Sigmoid colon (tissue), 7 donors: ENCODE data around the gene USP6. TPM values are rescaled to one million over a fixed set of nuclear protein-coding genes. Genes with fewer than 3 reads are reported as not detected.
"Not testable (repeated sequence)": the region's sequence is repeated elsewhere in the genome, so short reads cannot be mapped to it uniquely, and the experiment has no call there.

Experiments
- DNase-seq: peaks from one replicate; pipeline ENCODE4 v3.0.0-alpha.2; 2019
- H3K27ac ChIP-seq, 4 donors: fragments of 200-600 bp; sonication (generic); one replicate each; pipeline ENCODE4 v1.5.1; 2016 to 2019; ENCODE audit warnings: mild to moderate bottlenecking in 1 of 4
- H3K27me3 ChIP-seq, 3 donors: fragments of 200-600 bp; sonication (generic); one replicate each; pipeline ENCODE4 v1.5.1; 2019; ENCODE audit warnings: mild to moderate bottlenecking in 1 of 3
- H3K36me3 ChIP-seq, 4 donors: fragments of 200-600 bp; sonication (generic); one replicate each; pipeline ENCODE4 v1.5.1; 2016 to 2019
- H3K4me1 ChIP-seq, 4 donors: fragments of 200-600 bp; sonication (generic); one replicate each; pipeline ENCODE4 v1.5.1; 2017 to 2019
- H3K4me3 ChIP-seq, 4 donors: fragments of 200-600 bp; sonication (generic); one replicate each; pipeline ENCODE4 v1.5.1; 2017 to 2019; ENCODE audit warnings: mild to moderate bottlenecking in 2 of 4, moderate library complexity in 1 of 4
- H3K9me3 ChIP-seq, 4 donors: fragments of 200-600 bp in 3 of 4; sonication (generic) in 3 of 4; one replicate each; pipeline versions ENCODE4 v1.5.1 to v1.6.1; 2013 to 2019
- CTCF ChIP-seq, 4 experiments: fragments of 450-650 bp in 3 of 4; fragments of 200-600 bp in 1 of 4; IDR thresholded peaks; one replicate each; pipeline ENCODE4 v1.5.1; 2016 to 2019; ENCODE audit warnings: antibody characterized with exemption in 4 of 4, mild to moderate bottlenecking in 3 of 4, moderate library complexity in 2 of 4
- EP300 ChIP-seq, 4 donors: sonication (generic); formaldehyde crosslinking; IDR thresholded peaks; one replicate each; pipeline ENCODE4 v1.6.1; 2017; ENCODE audit warnings: antibody characterized with exemption in 4 of 4
- POLR2A ChIP-seq, 2 donors: fragments of 450-650 bp; IDR thresholded peaks; one replicate each; pipeline ENCODE4 v1.6.1; 2016; ENCODE audit warnings: antibody characterized with exemption in 2 of 2, mild to moderate bottlenecking in 2 of 2, moderate library complexity in 2 of 2
- POLR2AphosphoS5 ChIP-seq, 4 donors: sonication (generic); formaldehyde crosslinking; IDR thresholded peaks; one replicate each; pipeline ENCODE4 v1.6.1; 2017; ENCODE audit warnings: antibody characterized with exemption in 4 of 4
- WGBS, 2 donors: extraction: QIAGEN DNeasy Blood & Tissue Kit; methylation state at CpG; one replicate each; pipeline ENCODE4 v1.1.7; 2013; 5-methylcytosine and 5-hydroxymethylcytosine counted together
- intact Hi-C: fragments of 100-400 bp; cut with DNase I; formaldehyde crosslinking; loops from one replicate; pipeline ENCODE4 v1.15.1; 2023
- polyA plus RNA-seq, 3 donors: library from polyadenylated mRNA; stranded (reverse); fragments of 200-250 nt; gene quantifications; one replicate each; pipeline ENCODE4 v1.2.3, GENCODE V29; 2013
- total RNA-seq, 4 donors: library from RNA; depleted of rRNA; stranded (reverse); fragments of >200 nt; gene quantifications; one replicate each; pipeline ENCODE4 v1.1.0, GENCODE V29; 2016
- donor health status: healthy with polysubstance abuse.
- donor health status: Bipolar disorder and iron deficiency.
- donor health status: healthy.

USP6 gene
- total and polyA plus RNA-seq, 7 donors = 0.06 to 2.5 TPM; not detected in 5

GRCh38 chr17:5210614-5211252, 94.9 kb downstream of the USP6 start:
- Histone ChIP-seq H3K27me3 (no peaks in the 10 kb centered on the region), H3K4me1 (no peaks in the 10 kb centered on the region), H3K36me3 (peaks cover 0 to 25% (median 5%) of the 10 kb centered on the region in 4 donors), H3K27ac (peak overlapping the region in 1 of 4 donors; percentile 34), H3K4me3 (no peak overlapping the region), H3K9me3 (no peaks in the 10 kb centered on the region)
- no peak for TF ChIP-seq EP300 (IDR thresholded peaks at IDR 0.05)
- no peak for TF ChIP-seq CTCF (IDR thresholded peaks at IDR 0.05)
- TF ChIP-seq POLR2AphosphoS5 (IDR thresholded peaks at IDR 0.05) = no peak
- no peak for TF ChIP-seq POLR2A (IDR thresholded peaks at IDR 0.05)
- intact Hi-C loops = no loop called here
- DNase-seq = no peak
- WGBS, 2 donors = 74 to 92% methylated on average over 8 of the region's 8 CpGs

- H3K9me3 ChIP-seq = no peaks in the 10 kb centered on the region
- H3K27me3 ChIP-seq = no peaks in the 10 kb centered on the region
- H3K27ac ChIP-seq = peak overlapping the region in 1 of 4 donors; percentile 34
- no peaks in the 10 kb centered on the region for H3K4me1 ChIP-seq
- intact Hi-C loops = no loop called here
- WGBS, 2 donors = 91 to 92% methylated on average over 7 of the region's 7 CpGs
- DNase-seq = no peak
- H3K4me3 ChIP-seq = no peak overlapping the region
- H3K36me3 ChIP-seq = peaks cover 0 to 32% (median 6%) of the 10 kb centered on the region in 4 donors
- TF ChIP-seq POLR2A (IDR thresholded peaks at IDR 0.05) (no peak), EP300 (IDR thresholded peaks at IDR 0.05) (no peak), POLR2AphosphoS5 (IDR thresholded peaks at IDR 0.05) (no peak), CTCF (IDR thresholded peaks at IDR 0.05) (no peak)
Observed at GRCh38 chr17:5211458-5211857, 95.6 kb downstream of the USP6 start.

GRCh38 chr17:5217562-5217961, 101.7 kb downstream of the USP6 start:
- peaks cover 0 to 40% (median 6%) of the 10 kb centered on the region in 4 donors for H3K36me3 ChIP-seq
- H3K9me3 ChIP-seq, H3K27ac ChIP-seq, DNase-seq, H3K4me1 ChIP-seq, intact Hi-C loops, H3K4me3 ChIP-seq, H3K27me3 ChIP-seq: not testable (repeated sequence)
- WGBS, 2 donors = 96 to 98% methylated on average over 4 of the region's 5 CpGs

- DNase-seq = no peak
- intact Hi-C loops = no loop called here
- Histone ChIP-seq H3K4me3 (no peak overlapping the region), H3K27me3 (no peaks in the 10 kb centered on the region), H3K36me3 (peaks cover 0 to 50% (median 6%) of the 10 kb centered on the region in 4 donors), H3K27ac (no peak overlapping the region), H3K4me1 (no peaks in the 10 kb centered on the region), H3K9me3 (no peaks in the 10 kb centered on the region)
- no peak for TF ChIP-seq CTCF (IDR thresholded peaks at IDR 0.05)
- TF ChIP-seq EP300 (IDR thresholded peaks at IDR 0.05) = no peak
- TF ChIP-seq POLR2A (IDR thresholded peaks at IDR 0.05) = no peak
- no peak for TF ChIP-seq POLR2AphosphoS5 (IDR thresholded peaks at IDR 0.05)
- WGBS, 2 donors = 95 to 97% methylated on average over 6 of the region's 6 CpGs
Observed at GRCh38 chr17:5219536-5219935, 103.7 kb downstream of the USP6 start.

GRCh38 chr17:5220074-5220473, 104.2 kb downstream of the USP6 start:
- 92 to 96% methylated on average over 5 of the region's 5 CpGs for WGBS, 2 donors
- peaks cover 0 to 50% (median 4%) of the 10 kb centered on the region in 4 donors for H3K36me3 ChIP-seq
- H3K27ac ChIP-seq = no peak overlapping the region
- no peak for DNase-seq
- no peaks in the 10 kb centered on the region for H3K9me3 ChIP-seq
- no peaks in the 10 kb centered on the region for H3K27me3 ChIP-seq
- no peaks in the 10 kb centered on the region for H3K4me1 ChIP-seq
- intact Hi-C loops = no loop called here
- no peak overlapping the region for H3K4me3 ChIP-seq
- TF ChIP-seq EP300 (IDR thresholded peaks at IDR 0.05) (no peak), CTCF (IDR thresholded peaks at IDR 0.05) (no peak), POLR2A (IDR thresholded peaks at IDR 0.05) (no peak), POLR2AphosphoS5 (IDR thresholded peaks at IDR 0.05) (no peak)

- H3K4me3 ChIP-seq, H3K4me1 ChIP-seq, H3K9me3 ChIP-seq, DNase-seq, H3K27me3 ChIP-seq, H3K27ac ChIP-seq, intact Hi-C loops: not testable (repeated sequence)
- peaks cover 0 to 45% (median 0%) of the 10 kb centered on the region in 4 donors for H3K36me3 ChIP-seq
- WGBS, 2 donors = 88 to 93% methylated on average over 12 of the region's 12 CpGs
Observed at GRCh38 chr17:5221912-5222311, 106.1 kb downstream of the USP6 start.
